ENCODE results near the gene DDX23. TPM values are rescaled to one million over a fixed set of nuclear protein-coding genes. Genes with fewer than 3 reads are reported as not detected.

Gene DDX23
- total RNA-seq = 10 to 100 TPM; 31.4 to 38.9 (median 35.1) TPM
- polyA plus RNA-seq = 21.3 TPM
- long read RNA-seq, donor 1, transcript DDX23-201 (17 exons, 3,248 nt) = major isoform, 16 of 32 reads
- long read RNA-seq, donor 1, partial matches to known transcripts = 13 of 32 reads
- long read RNA-seq, donor 1, other reads (novel, unspliced or antisense) = 3 of 32 reads
- long read RNA-seq, donor 2, transcript DDX23-201 (17 exons, 3,248 nt) = major isoform, 15 of 23 reads
- long read RNA-seq, donor 2, partial matches to known transcripts = 5 of 23 reads
- long read RNA-seq, donor 2, other reads (novel, unspliced or antisense) = 3 of 23 reads
- long read RNA-seq, donor 3, transcript DDX23-201 (17 exons, 3,248 nt) = major isoform, 41 of 63 reads
- long read RNA-seq, donor 3, partial matches to known transcripts = 14 of 63 reads
- long read RNA-seq, donor 3, other reads (novel, unspliced or antisense) = 8 of 63 reads
- long read RNA-seq, donor 4, transcript DDX23-201 (17 exons, 3,248 nt) = major isoform, 13 of 21 reads
- long read RNA-seq, donor 4, partial matches to known transcripts = 4 of 21 reads
- long read RNA-seq, donor 4, other reads (novel, unspliced or antisense) = 4 of 21 reads

GRCh38 chr12:48851883-48852733 is at the start of gene DDX23:
DDX23 (minus strand) TSS chr12:48852163; CDS start chr12:48845782, 6,381 bp downstream.
- no peaks in the 10 kb centered on the region for H3K9me3 ChIP-seq (ENCODE audit: control insufficient read depth, low read length)
- WGBS = under 1% methylated on average over 53 of the region's 53 CpGs
- H3K27me3 ChIP-seq (ENCODE audit: control insufficient read depth, insufficient read depth) = no peaks in the 10 kb centered on the region
- H3K4me3 ChIP-seq (ENCODE audit: low read length) = peak within 1 kb of the TSS; percentile 86
- peak; percentile 98 to 99 for ATAC-seq
- H3K4me1 ChIP-seq (ENCODE audit: control insufficient read depth, insufficient read depth, low read length) = no peaks in the 10 kb centered on the region
- peak; percentile 95 to 98 (median 97) for DNase-seq
- H3K27ac ChIP-seq (ENCODE audit: low read length) = peak within 1 kb of the TSS; percentile 93
- intact Hi-C loops (cut with DNase I) = loop anchor here in 3 of 4 donors (2.0 to 5.0 kb wide), 5 partner anchors 35 to 145 kb away; partner anchors contain the start of gene DDN (in 1 of the 3)

- intact Hi-C loops (cut with DNase I) = no loop called here
Observed at GRCh38 chr12:48901278-48901677, 49.3 kb upstream of the DDX23 start.

GRCh38 chr12:48899651-48900050 is 47.7 kb upstream of the DDX23 start:
- H3K9me3 ChIP-seq (ENCODE audit: control insufficient read depth, low read length) = no peaks in the 10 kb centered on the region
- intact Hi-C loops (cut with DNase I) = no loop called here
- no peaks in the 10 kb centered on the region for H3K4me1 ChIP-seq (ENCODE audit: control insufficient read depth, insufficient read depth, low read length)
- no peak overlapping the region for H3K27ac ChIP-seq (ENCODE audit: low read length)
- no peak for ATAC-seq
- 70% methylated on average over 2 of the region's 2 CpGs for WGBS
- no peak for DNase-seq
- no peaks in the 10 kb centered on the region for H3K27me3 ChIP-seq (ENCODE audit: control insufficient read depth, insufficient read depth)
- H3K4me3 ChIP-seq (ENCODE audit: low read length) = no peak overlapping the region

More at GRCh38 chr12:48901278-48901677, 49.3 kb upstream of the DDX23 start:
- no peaks in the 10 kb centered on the region for H3K27me3 ChIP-seq (ENCODE audit: control insufficient read depth, insufficient read depth)
- no peaks in the 10 kb centered on the region for H3K9me3 ChIP-seq (ENCODE audit: control insufficient read depth, low read length)
- ATAC-seq (no peak), DNase-seq (no peak)
- no peaks in the 10 kb centered on the region for H3K4me1 ChIP-seq (ENCODE audit: control insufficient read depth, insufficient read depth, low read length)
- no peak overlapping the region for H3K27ac ChIP-seq (ENCODE audit: low read length)
- WGBS = 93% methylated on average over 2 of the region's 2 CpGs
- no peak overlapping the region for H3K4me3 ChIP-seq (ENCODE audit: low read length)

GRCh38 chr12:48894271-48894670 is 42.3 kb upstream of the DDX23 start:
- intact Hi-C loops (cut with DNase I) = loop anchor here in 1 of 4 donors (5.0 kb wide), 1 partner anchor 37 kb away; no protein-coding TSS in a partner anchor
- no peak overlapping the region for H3K4me3 ChIP-seq (ENCODE audit: low read length)
- no peak overlapping the region for H3K27ac ChIP-seq (ENCODE audit: low read length)
- no peaks in the 10 kb centered on the region for H3K27me3 ChIP-seq (ENCODE audit: control insufficient read depth, insufficient read depth)
- DNase-seq = no peak
- WGBS = 68% methylated on average over 1 of the region's 1 CpG
- ATAC-seq = no peak
- no peaks in the 10 kb centered on the region for H3K4me1 ChIP-seq (ENCODE audit: control insufficient read depth, insufficient read depth, low read length)
- H3K9me3 ChIP-seq (ENCODE audit: control insufficient read depth, low read length) = no peaks in the 10 kb centered on the region

- H3K27me3 ChIP-seq (ENCODE audit: control insufficient read depth, insufficient read depth) = no peaks in the 10 kb centered on the region
- intact Hi-C loops (cut with DNase I) = loop anchor here in 3 of 4 donors (2.0 to 5.0 kb wide), 2 partner anchors 34 to 38 kb away; partner anchors contain the start of gene DDX23 (in 2 of the 3)
- peak overlapping the region; percentile 46 for H3K4me3 ChIP-seq (ENCODE audit: low read length)
- ATAC-seq = peak; percentile 98
- peak; percentile 77 to 94 (median 92) for DNase-seq
- no peak overlapping the region for H3K27ac ChIP-seq (ENCODE audit: low read length)
- 4% methylated on average over 37 of the region's 37 CpGs for WGBS
- no peaks in the 10 kb centered on the region for H3K4me1 ChIP-seq (ENCODE audit: control insufficient read depth, insufficient read depth, low read length)
- H3K9me3 ChIP-seq (ENCODE audit: control insufficient read depth, low read length) = no peaks in the 10 kb centered on the region
Observed at GRCh38 chr12:48890657-48891418, 38.9 kb upstream of the DDX23 start.

- Histone ChIP-seq H3K27ac (ENCODE audit: low read length) (no peak overlapping the region), H3K4me1 (ENCODE audit: control insufficient read depth, insufficient read depth, low read length) (no peaks in the 10 kb centered on the region), H3K4me3 (ENCODE audit: low read length) (no peak overlapping the region), H3K27me3 (ENCODE audit: control insufficient read depth, insufficient read depth) (no peaks in the 10 kb centered on the region), H3K9me3 (ENCODE audit: control insufficient read depth, low read length) (no peaks in the 10 kb centered on the region)
- DNase-seq = no peak
- no peak for ATAC-seq
- WGBS = 83% methylated on average over 3 of the region's 3 CpGs
- intact Hi-C loops (cut with DNase I) = loop anchor here (2.0 to 5.0 kb wide), 3 partner anchors 32 to 37 kb away; partner anchors contain the start of gene DDX23 (in 3 of the 4)
Observed at GRCh38 chr12:48889679-48890078, 37.7 kb upstream of the DDX23 start.

- peak; percentile 70 to 71 for ATAC-seq
- WGBS = 57% methylated on average over 13 of the region's 13 CpGs
- H3K9me3 ChIP-seq (ENCODE audit: control insufficient read depth, low read length) = no peaks in the 10 kb centered on the region
- H3K4me3 ChIP-seq (ENCODE audit: low read length) = no peak overlapping the region
- no peak overlapping the region for H3K27ac ChIP-seq (ENCODE audit: low read length)
- H3K4me1 ChIP-seq (ENCODE audit: control insufficient read depth, insufficient read depth, low read length) = peaks cover 2% of the 10 kb centered on the region
- no peaks in the 10 kb centered on the region for H3K27me3 ChIP-seq (ENCODE audit: control insufficient read depth, insufficient read depth)
- no peak for DNase-seq
- intact Hi-C loops (cut with DNase I) = no loop called here
Observed at GRCh38 chr12:48883305-48884161, 31.6 kb upstream of the DDX23 start.

GRCh38 chr12:48882972-48883304 is 31.0 kb upstream of the DDX23 start:
- H3K9me3 ChIP-seq (ENCODE audit: control insufficient read depth, low read length) = no peaks in the 10 kb centered on the region
- H3K27ac ChIP-seq (ENCODE audit: low read length) = no peak overlapping the region
- H3K4me1 ChIP-seq (ENCODE audit: control insufficient read depth, insufficient read depth, low read length) = peaks cover 2% of the 10 kb centered on the region
- 80% methylated on average over 3 of the region's 3 CpGs for WGBS
- ATAC-seq = peak in 1 of 2 donors; percentile 14
- intact Hi-C loops (cut with DNase I) = no loop called here
- no peaks in the 10 kb centered on the region for H3K27me3 ChIP-seq (ENCODE audit: control insufficient read depth, insufficient read depth)
- no peak for DNase-seq
- H3K4me3 ChIP-seq (ENCODE audit: low read length) = no peak overlapping the region

- ATAC-seq (peak; percentile 49 to 89), DNase-seq (peak in 2 of 3 donors; percentile 34 to 57)
- WGBS = 13% methylated on average over 10 of the region's 10 CpGs
- Histone ChIP-seq H3K27me3 (ENCODE audit: control insufficient read depth, insufficient read depth) (no peaks in the 10 kb centered on the region), H3K4me1 (ENCODE audit: control insufficient read depth, insufficient read depth, low read length) (peaks cover 2% of the 10 kb centered on the region), H3K4me3 (ENCODE audit: low read length) (peak overlapping the region; percentile 0), H3K9me3 (ENCODE audit: control insufficient read depth, low read length) (no peaks in the 10 kb centered on the region), H3K27ac (ENCODE audit: low read length) (peak overlapping the region; percentile 66)
- intact Hi-C loops (cut with DNase I) = no loop called here
Observed at GRCh38 chr12:48882315-48882687, 30.3 kb upstream of the DDX23 start.

Data from right cardiac atrium (tissue), 5 donors.